ENCODE results near the gene LRMDA.

LRMDA gene

DNA sequence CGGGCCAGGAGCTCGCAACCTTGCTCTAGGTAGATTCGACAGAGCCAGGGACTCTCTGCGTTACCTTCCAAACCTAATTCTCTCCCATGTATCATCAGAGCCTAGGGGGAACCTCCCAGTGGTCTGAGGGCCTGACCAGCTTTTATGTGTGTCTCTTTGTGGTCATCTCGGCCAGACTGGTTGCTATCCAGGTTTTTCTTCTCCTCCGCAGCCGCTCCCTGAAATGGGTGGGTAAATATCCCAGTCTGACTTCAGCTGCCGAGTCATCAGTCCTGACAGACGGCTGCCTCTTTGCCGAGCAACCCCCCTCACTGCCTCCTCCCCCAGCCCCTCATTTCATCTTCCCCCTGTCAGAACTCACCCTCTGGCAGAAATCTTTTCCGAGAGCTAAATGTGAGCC is 578.1 kb downstream of the LRMDA start:
- no peak for DNase-seq (ENCODE audit: low read depth in 2 of 3, low spot score in 1 of 3)

DNA sequence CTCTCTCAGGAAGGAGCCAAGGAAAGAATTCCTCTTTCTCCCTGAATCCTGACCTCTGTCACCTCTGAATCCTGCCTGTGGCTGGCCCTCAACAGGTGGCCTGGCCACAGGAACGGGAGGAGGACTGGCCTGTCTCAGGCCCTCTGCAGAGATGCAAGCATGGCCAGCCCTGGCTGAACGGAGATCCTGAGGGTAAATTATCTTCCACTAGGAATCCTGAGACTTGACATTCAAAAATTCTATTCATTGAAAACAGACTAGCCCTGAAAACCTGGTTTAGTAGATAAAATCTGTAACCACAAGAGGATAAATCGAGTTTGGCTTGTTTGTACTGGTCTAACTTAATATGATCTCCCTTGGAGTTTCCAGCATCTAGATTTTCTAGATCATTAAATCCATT is 579.3 kb downstream of the LRMDA start:
- DNase-seq (ENCODE audit: low read depth in 2 of 3, low spot score in 1 of 3), result no peak

DNA sequence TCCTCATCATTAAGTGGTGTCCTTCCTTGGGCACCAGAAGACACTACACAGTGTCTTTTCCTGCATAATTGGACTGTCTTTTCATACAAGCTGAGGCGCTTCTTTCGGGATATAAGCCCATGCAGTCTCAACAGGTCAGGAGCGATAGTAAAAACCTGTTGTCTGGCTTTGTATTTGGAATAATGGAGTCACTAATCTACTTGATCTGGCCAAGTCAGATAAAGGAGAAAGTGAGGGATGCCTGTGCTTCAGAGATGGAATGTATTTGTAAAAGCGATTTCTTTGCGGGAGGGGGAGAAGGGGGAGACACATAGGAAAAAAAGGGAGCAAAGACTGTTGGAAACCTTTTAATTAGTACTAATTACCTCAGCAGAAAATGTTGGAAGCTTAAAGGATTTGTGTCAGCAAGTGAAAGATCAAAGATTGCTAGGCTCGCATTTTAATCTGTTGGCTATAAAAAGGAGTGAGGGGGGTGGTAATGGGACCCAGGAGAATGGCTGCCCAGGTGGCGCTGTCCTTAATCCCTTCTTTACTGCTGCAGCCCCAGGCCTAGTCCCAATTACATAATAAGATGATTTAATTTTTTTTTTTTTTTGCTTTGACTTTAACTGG is 581.4 kb downstream of the LRMDA start:
- no peak for DNase-seq (ENCODE audit: low read depth in 2 of 3, low spot score in 1 of 3)

- no peak for DNase-seq (ENCODE audit: low read depth in 2 of 3, low spot score in 1 of 3)
Measured at GRCh38 chr10:76015245-76015644, 583.8 kb downstream of the LRMDA start.

GRCh38 chr10:76017026-76017732 is 585.8 kb downstream of the LRMDA start:
- no peak for DNase-seq (ENCODE audit: low read depth in 2 of 3, low spot score in 1 of 3)

GRCh38 chr10:76017733-76018433 is 586.5 kb downstream of the LRMDA start:
- DNase-seq (ENCODE audit: low read depth in 2 of 3, low spot score in 1 of 3), result no peak

DNA sequence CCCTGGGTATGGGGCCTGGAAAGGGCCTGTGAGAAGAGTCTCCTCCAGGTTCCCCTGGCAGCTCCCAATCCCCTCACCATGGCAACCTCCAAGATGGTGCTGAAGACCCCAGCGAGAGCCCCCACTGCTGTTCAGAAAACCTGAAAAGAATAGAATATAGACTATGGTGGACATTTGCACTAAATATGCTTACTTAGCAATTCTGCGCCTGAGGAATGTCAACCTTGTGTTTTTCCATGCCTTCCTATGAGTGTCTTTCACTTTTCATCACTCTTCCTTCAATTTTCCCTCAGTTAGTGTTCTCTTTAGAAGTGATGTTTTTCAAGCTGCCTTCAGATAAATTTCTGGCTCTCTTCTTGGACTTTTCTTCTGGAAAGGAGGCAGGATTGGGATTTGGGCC is 589.2 kb downstream of the LRMDA start:
- DNase-seq (ENCODE audit: low read depth in 2 of 3, low spot score in 1 of 3), result no peak

DNA sequence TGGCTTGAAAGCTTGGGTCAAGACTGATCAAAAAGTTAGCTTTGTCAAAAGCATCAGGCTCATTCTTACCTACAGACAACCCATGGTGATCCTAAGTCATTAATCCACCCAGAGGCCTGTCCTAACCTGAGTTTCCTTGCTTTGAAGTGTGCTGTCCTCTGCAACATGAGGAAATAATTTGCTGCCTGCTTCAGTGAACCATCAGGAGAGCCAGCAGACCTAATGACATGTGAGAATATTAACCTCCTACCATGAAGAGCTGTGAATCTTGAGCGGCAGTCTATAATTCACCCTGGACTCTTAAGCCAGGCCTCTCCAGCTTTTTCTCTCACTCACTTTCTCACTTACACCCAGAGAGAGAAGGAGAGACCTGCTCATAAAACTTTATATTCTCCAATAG is 590.0 kb downstream of the LRMDA start:
- DNase-seq (ENCODE audit: low read depth in 2 of 3, low spot score in 1 of 3), result no peak

DNA sequence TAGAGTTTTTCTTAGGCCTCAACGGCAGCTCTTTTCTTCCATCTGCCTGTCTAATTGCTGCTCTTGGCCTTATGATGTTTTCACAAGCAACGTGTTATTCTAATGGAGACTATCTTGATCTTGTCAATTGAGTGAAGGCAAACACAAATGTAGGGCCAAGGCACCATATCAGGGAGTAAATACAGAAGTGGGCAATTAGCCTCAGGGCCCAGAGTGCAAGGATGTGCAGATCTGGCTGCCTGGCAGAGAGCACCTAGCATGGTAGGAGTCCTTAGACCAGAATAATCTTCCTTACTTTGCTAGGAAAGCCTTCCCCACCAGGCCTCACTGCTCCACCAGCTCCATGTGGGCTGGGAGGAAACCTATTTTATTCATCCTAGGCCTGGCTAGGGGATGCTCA is 590.9 kb downstream of the LRMDA start:
- no peak for DNase-seq (ENCODE audit: low read depth in 2 of 3, low spot score in 1 of 3)

GRCh38 chr10:76023007-76023406 is 591.6 kb downstream of the LRMDA start:
- no peak for DNase-seq (ENCODE audit: low read depth in 2 of 3, low spot score in 1 of 3)

- no peak for DNase-seq (ENCODE audit: low read depth in 2 of 3, low spot score in 1 of 3)
Measured at GRCh38 chr10:76024460-76025123, 593.2 kb downstream of the LRMDA start.

DNA sequence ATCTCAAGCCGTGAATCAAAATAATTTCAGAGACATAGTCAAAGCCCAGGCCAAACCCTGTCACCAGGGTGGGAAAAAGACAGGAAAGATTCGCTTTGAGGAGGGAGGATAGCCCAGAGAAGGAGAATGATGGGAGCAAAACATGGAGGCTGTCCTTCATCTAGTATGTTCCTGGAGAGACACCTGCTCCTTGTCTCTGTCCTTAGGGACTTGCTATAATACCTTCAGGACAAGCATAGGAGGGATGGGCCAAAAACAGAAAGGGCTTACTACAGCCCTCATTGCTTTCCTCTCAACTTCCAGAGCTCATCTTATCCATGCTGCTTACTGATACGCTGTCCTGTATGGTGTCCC is 593.7 kb downstream of the LRMDA start:
- DNase-seq (ENCODE audit: low read depth in 2 of 3, low spot score in 1 of 3), result no peak

- DNase-seq (ENCODE audit: low read depth in 2 of 3, low spot score in 1 of 3), result no peak
Measured at GRCh38 chr10:76026176-76026771, 594.9 kb downstream of the LRMDA start.

DNA sequence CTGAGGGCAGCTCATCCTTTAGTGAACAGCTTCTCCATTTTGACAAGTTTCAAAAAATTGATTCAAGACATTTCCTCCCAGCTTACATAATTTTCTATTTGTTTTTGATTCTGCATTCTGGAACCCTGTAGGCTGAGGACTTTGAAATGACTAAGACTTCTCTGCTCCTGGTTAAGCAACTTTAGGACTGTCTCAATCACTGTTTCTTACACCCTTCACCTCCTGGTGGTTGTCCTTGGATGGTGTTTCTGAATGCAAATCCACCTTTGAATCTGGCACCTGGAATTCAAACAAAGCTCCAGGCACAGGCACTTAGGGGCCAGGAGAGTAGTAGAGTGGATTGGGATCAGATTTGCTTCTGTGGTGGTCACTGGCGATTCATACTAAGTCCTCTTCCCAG is 595.5 kb downstream of the LRMDA start:
- no peak for DNase-seq (ENCODE audit: low read depth in 2 of 3, low spot score in 1 of 3)

GRCh38 chr10:76029782-76030181 is 598.4 kb downstream of the LRMDA start:
- DNase-seq (ENCODE audit: low read depth in 2 of 3, low spot score in 1 of 3), result no peak

GRCh38 chr10:76031099-76031498 is 599.7 kb downstream of the LRMDA start:
- DNase-seq (ENCODE audit: low read depth in 2 of 3, low spot score in 1 of 3), result no peak

- no peak for DNase-seq (ENCODE audit: low read depth in 2 of 3, low spot score in 1 of 3)
Measured at GRCh38 chr10:76031769-76032699, 600.6 kb downstream of the LRMDA start.

- no peak for DNase-seq (ENCODE audit: low read depth in 2 of 3, low spot score in 1 of 3)
Measured at GRCh38 chr10:76032700-76033039, 601.2 kb downstream of the LRMDA start.

GRCh38 chr10:76033457-76034196 is 602.2 kb downstream of the LRMDA start:
- DNase-seq (ENCODE audit: low read depth in 2 of 3, low spot score in 1 of 3), result no peak

All from stimulated activated CD4-positive, alpha-beta T cell treated with anti-CD3 and anti-CD28 coated beads, Interleukin-12 subunit alpha, Interleukin-12 subunit beta, amount 100 ng/mL, for 48 hours (primary cell).